ENCODE data around the gene GOLGA3.

GOLGA3 gene

GRCh38 chr12:132719954-132720324 lies 108.7 kb downstream of the GOLGA3 start:
- Histone ChIP-seq H3K4me3 (ENCODE audit: low read length, poor library complexity, severe bottlenecking) (no peak overlapping the region), H3K27me3 (ENCODE audit: insufficient read depth, low read length, poor library complexity, severe bottlenecking) (no peaks in the 10 kb centered on the region), H3K79me2 (ENCODE audit: insufficient read depth, low read length) (no peaks in the 10 kb centered on the region), H3K36me3 (ENCODE audit: insufficient read depth, low read length) (peaks cover 65% of the 10 kb centered on the region; the same call in 1 of the 2 replicates), H3K4me1 (ENCODE audit: insufficient read depth, low read length, poor library complexity, severe bottlenecking) (no peaks in the 10 kb centered on the region), H3F3A (ENCODE audit: low read depth) (no peaks in the 10 kb centered on the region), H3K9me2 (replicated peaks; ENCODE audit: low read depth, low read length) (no peaks in the 10 kb centered on the region), H3K4me2 (ENCODE audit: low read depth, low read length, poor library complexity, severe bottlenecking) (no peak overlapping the region), H3K9me3 (ENCODE audit: insufficient read depth, low read depth, low read length) (no peaks in the 10 kb centered on the region), H2AFZ (ENCODE audit: low read length) (no peak overlapping the region), H4K20me1 (ENCODE audit: insufficient read depth, low read length, poor library complexity, severe bottlenecking) (peaks cover 3% of the 10 kb centered on the region), H3K9ac (ENCODE audit: low read depth, low read length, poor library complexity, severe bottlenecking) (no peak overlapping the region)
- no peak for TF ChIP-seq EZH2phosphoT487 (IDR thresholded peaks at IDR 0.05; ENCODE audit: borderline replicate concordance)
- no peak for TF ChIP-seq CTCF (conservative IDR thresholded peaks at IDR 0.05; ENCODE audit: low read length)

GRCh38 chr12:132719141-132719953 lies 109.3 kb downstream of the GOLGA3 start:
- no peak for TF ChIP-seq EZH2phosphoT487 (IDR thresholded peaks at IDR 0.05; ENCODE audit: borderline replicate concordance)
- TF ChIP-seq CTCF (conservative IDR thresholded peaks at IDR 0.05; ENCODE audit: low read length): no peak
- Histone ChIP-seq H4K20me1 (ENCODE audit: insufficient read depth, low read length, poor library complexity, severe bottlenecking) (peaks cover 3% of the 10 kb centered on the region), H3K4me1 (ENCODE audit: insufficient read depth, low read length, poor library complexity, severe bottlenecking) (no peaks in the 10 kb centered on the region), H3K4me2 (ENCODE audit: low read depth, low read length, poor library complexity, severe bottlenecking) (no peak overlapping the region), H3K36me3 (ENCODE audit: insufficient read depth, low read length) (peaks cover 65% of the 10 kb centered on the region; the same call in 1 of the 2 replicates), H3K79me2 (ENCODE audit: insufficient read depth, low read length) (peaks cover 6% of the 10 kb centered on the region; the same call in 1 of the 2 replicates), H3K27me3 (ENCODE audit: insufficient read depth, low read length, poor library complexity, severe bottlenecking) (no peaks in the 10 kb centered on the region), H3K9me2 (replicated peaks; ENCODE audit: low read depth, low read length) (no peaks in the 10 kb centered on the region), H2AFZ (ENCODE audit: low read length) (no peak overlapping the region), H3K4me3 (ENCODE audit: low read length, poor library complexity, severe bottlenecking) (no peak overlapping the region), H3K9me3 (ENCODE audit: insufficient read depth, low read depth, low read length) (no peaks in the 10 kb centered on the region), H3K9ac (ENCODE audit: low read depth, low read length, poor library complexity, severe bottlenecking) (no peak overlapping the region), H3F3A (ENCODE audit: low read depth) (no peaks in the 10 kb centered on the region)

Measured in Loucy (cell line).